ENCODE results near the gene GNAZ.

- no peak for TF ChIP-seq EP300 (IDR thresholded peaks at IDR 0.05)
- no peak for TF ChIP-seq CTCF (IDR thresholded peaks at IDR 0.05)
- no peak for TF ChIP-seq POLR2AphosphoS5 (IDR thresholded peaks at IDR 0.05)
Measured at GRCh38 chr22:23053051-23053707, 17.1 kb upstream of the GNAZ start.

Data from gastroesophageal sphincter (tissue), 3 donors.